Breast epithelium (tissue), 3 donors: ENCODE results near the gene BACE2.

Source experiments
- CTCF ChIP-seq, 3 donors: fragments of 450-650 bp; IDR thresholded peaks; one replicate each; pipeline ENCODE4 v1.5.1; 2016 to 2017; ENCODE audit warnings: antibody characterized with exemption in 3 of 3, mild to moderate bottlenecking in 3 of 3, moderate library complexity in 3 of 3
- POLR2A ChIP-seq: fragments of 450-650 bp; IDR thresholded peaks from one replicate; pipeline ENCODE4 v1.6.1; 2016; ENCODE audit warnings: antibody characterized with exemption, mild to moderate bottlenecking, moderate library complexity
- POLR2AphosphoS5 ChIP-seq, 3 donors: sonication (generic); formaldehyde crosslinking; IDR thresholded peaks; one replicate each; pipeline ENCODE4 v1.6.1; 2017; ENCODE audit warnings: antibody characterized with exemption in 3 of 3

- no peak for TF ChIP-seq CTCF (IDR thresholded peaks at IDR 0.05)
- TF ChIP-seq POLR2A, result no peak
- TF ChIP-seq POLR2AphosphoS5 (IDR thresholded peaks at IDR 0.05), result no peak
Observed at GRCh38 chr21:41317063-41317392, 149.1 kb downstream of the BACE2 start.
